ENCODE data around the gene MAPKAPK3.

The MAPKAPK3 gene

DNA sequence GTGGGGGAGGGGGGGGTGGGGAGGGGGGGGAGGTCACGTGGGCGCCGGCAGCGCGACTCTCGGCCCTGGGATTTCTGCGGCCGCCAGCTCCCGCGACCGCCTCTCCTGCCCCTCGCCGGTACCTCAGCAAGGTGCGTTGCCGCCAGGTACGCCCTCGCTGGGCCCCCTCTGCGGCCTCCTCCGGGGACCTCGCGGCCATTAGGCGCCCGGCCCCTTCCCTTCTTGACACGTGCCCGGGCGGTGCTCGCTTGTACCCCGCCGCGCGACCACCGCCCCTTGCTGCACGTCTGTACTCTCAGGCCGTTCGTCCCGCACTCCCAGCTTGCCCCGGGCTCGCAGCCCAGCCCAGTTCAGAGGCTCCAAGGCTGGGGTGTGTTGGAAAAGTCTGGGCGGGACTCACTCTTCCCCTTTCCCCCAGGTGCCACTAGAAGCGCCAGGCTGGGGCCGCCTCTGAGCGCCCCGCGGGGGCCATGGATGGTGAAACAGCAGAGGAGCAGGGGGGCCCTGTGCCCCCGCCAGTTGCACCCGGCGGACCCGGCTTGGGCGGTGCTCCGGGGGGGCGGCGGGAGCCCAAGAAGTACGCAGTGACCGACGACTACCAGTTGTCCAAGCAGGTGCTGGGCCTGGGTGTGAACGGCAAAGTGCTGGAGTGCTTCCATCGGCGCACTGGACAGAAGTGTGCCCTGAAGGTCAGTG, at the start of gene MAPKAPK3:
TSS of gene MAPKAPK3 (plus strand) at position 56 of the 696 bp plus-strand sequence. CDS start at position 471, 415 bp downstream.
- DNase-seq (ENCODE audit: low read depth in 2 of 2, low spot score in 1 of 2): no peak

DNA sequence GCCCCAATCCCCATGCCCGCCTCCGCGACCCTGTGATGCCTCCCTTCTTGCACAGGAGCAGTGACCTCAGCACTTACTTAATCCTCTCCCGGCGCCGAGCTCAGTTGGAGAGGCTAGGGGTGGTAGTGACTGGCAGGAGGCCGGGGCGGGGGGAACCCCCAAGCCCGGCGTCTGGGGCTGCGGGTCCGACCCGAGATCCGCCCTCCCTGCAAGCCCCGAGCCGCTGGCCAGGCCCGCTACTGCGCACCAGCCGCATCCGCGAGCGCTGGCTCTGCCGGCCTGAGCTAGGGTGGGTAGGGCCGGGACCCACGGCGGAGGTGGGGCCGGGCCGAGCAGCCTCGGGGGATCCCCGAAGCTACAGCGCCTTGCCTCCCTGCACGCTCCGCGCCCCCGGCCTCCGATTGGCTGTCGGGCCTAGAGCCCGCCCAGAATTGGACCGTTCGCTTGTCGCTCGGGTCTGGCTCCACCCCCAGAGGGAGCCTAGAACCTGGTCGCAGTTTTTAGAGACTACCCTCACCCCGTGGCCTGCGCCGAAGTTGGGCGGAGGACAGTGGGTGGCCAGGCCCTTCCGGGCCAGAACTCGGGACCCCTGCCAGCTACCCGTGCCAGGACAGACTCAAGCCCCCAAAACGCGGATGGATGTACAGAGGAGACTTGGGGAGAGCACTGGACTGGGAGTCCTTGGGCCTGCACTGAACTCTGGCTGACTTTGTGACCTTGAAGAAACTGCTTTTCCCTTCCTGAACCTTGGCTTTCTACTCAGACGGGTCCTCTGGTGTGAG, 49.4 kb upstream of the MAPKAPK3 start, which contains the start of gene C3orf18:
TSS of gene C3orf18 (minus strand) at position 362 of the 782 bp plus-strand sequence. CDS start 2,048 bp downstream, outside the sequence.
- DNase-seq (ENCODE audit: low read depth in 2 of 2, low spot score in 1 of 2): peak; percentile 86 to 88

DNA sequence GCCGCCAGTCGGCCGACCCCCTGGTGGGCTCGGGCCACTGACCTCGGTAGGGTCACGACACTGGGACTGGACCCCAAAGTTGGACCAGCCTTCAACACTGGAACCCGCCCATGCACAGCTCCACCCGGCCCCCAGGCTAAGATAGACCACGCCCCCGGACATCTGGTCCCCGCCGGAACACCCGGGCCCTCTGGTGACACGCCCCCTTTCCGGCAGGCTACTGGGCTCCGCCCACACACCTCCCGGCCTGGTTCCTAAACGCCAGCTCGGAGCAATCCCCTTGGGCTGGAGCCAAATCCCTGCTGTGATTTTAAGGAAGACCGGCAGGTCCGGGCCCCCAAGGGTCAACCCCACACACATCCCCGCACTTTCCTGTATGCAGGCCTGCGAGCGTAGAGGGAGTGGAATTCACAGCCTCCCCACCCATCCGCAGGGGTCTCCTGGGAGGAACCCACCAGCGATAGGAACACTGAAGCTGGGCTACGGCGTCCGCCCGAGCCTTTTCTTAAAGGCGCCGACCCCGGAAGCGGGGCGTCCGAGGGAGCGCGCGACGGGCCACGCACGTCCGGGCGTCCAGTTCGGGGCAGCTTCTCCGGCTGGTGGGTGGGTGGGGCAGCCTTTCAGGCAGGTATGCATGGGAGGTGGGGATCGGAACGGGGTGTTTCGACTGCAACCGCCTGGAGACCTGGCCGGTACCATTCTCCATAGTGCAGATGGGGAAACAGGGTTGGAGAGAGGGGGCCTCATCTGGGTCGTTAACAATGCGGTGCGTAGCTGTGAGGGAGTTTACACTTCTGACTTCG, 47.8 kb upstream of the MAPKAPK3 start, which contains the start of gene HEMK1:
TSS of gene HEMK1 (plus strand) at position 576 of the 803 bp plus-strand sequence. CDS start 1,583 bp downstream, outside the sequence.
- peak; percentile 91 for DNase-seq (ENCODE audit: low read depth in 2 of 2, low spot score in 1 of 2)

DNA sequence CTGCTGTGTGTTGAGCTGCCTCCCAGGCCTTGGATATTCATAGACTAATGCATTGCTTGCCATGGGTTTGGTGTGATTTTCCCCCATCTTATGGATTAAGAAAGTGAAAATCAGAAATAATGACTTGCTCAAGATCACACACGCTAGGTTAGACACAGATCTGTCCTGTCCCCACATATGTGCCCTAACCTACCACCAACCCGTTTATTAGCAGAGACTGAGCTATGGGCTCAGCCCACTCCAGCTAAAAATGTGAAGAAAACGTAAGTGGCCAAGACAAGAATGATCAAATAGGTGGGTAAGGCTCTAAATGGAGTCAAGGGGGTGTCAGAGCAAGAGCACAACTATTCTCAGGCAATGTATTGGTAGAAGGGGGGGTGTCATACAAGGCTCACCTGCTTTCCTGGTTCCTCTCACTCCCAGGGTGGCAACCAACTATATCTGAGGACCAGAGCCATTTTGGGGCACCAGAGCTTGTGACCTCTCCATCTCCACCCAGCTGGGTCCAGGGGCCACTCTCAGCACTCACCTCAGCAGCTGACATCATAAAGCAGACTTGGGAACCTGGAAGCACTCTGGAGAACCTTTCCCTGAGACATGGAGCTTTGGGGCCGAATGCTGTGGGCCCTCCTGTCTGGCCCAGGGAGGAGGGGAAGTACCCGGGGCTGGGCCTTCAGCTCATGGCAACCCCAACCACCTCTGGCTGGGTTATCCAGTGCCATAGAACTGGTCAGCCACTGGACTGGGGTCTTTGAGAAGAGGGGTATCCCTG, 46.3 kb upstream of the MAPKAPK3 start:
- DNase-seq (ENCODE audit: low read depth in 2 of 2, low spot score in 1 of 2): no peak

DNA sequence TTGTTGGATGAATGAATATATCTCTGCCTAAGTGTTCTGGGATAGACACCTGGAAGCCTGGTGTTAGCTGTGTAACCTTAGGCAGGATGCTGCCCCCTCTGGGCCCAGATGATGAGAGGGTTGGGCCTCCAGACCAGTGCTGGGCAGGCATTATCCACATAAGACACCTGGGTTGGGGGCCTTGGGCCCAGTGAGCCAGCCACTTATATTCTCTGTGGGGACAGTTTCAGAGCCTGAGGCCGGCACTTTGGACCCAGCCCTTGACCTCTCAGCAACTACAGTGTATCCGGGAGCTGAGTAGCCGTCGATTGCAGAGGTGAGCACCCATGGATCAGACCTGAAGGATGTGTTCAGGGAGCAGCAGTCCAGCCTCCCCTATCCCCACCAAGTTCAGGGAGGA, 45.5 kb upstream of the MAPKAPK3 start:
- DNase-seq (ENCODE audit: low read depth in 2 of 2, low spot score in 1 of 2): no peak

DNA sequence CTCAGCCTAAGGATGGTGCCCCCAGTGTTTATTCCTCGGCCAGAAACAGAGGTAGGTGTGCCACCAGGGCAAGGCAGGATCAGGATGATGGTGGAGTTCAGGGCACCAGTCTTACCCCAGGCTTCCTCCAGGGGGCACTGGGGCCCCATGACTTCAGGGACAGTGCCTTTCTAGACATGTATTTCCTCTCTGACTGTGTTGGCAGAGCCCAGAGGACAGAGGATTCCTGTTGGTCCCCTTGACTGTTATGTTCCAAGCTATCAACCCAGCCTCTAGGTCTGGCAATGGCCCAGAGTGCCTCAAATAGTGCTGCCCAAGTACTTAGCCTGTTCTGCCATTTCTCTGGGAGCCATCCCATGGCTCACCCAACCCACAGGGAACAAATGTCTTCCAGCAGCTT, 44.8 kb upstream of the MAPKAPK3 start:
- peak in 1 of 2 donors; percentile 67 for DNase-seq (ENCODE audit: low read depth in 2 of 2, low spot score in 1 of 2)

DNA sequence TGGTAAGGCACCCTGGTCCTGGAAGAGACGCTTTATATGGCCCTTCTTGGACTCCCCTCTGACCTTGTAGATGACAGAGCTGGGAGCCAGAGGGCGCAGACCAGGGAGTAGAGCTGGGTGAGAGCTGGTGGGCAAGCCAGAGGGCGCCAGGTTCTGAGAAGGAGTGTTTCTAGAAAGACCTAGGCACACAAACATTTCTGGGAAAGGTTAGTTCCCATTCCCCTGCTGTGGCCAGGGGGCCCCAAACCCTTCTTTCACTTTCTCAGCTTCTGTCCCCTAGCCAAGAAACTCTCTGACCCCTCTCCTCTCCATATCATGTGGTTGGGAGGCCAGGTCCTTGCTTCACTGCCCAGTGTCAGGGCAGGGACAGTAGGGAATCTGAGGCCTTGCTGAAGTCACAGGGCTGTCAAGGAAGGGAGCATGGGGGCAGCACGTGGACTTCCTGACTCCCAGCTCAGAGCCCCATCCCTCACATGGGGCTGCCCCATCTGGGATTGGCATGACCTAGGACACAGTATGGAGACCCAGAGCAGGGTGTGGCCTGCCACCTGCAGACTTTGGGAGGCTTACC, 44.1 kb upstream of the MAPKAPK3 start:
- no peak for DNase-seq (ENCODE audit: low read depth in 2 of 2, low spot score in 1 of 2)

DNA sequence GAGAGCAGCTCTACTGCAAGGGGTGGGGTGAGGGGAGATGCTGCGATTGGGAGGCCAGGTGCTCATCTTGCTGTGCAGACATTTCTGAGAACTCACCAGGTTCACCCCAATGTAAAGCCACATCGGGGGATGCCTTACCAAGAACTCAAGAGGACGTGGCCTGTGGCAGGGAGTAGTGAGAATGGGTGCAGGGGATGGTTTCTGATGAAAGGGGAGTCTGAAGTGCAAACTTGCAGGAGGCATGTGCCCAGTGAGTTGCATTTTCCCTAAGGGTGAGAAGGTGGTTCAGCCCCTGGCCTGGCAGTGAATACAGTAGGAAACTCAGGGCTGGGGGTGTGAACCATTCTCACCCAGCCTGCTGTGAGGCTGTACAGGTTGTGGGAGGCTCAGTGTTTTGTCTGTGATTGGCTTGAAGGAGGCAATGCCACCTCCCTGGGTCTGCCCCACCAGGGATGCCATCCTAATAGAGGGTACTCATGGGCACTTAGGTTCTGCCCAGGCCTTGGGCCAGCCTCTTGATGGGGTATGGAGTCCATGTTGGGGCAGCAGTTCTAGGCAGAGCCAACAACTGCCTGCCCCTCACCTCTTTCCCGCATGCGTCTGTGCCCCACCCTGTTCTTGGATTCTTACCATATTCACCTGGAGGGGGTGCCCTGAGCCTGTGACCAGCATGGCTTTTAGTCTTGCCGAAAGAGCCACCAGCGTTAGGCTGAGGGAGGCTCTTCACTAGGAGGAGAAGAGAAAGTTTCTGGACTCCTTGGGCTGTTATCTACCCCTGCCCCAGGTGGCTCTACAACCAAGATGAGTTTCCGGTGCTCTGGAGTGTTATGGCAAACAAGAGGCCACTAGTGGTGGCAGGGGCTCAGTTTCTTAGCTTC, 43.1 kb upstream of the MAPKAPK3 start:
- DNase-seq (ENCODE audit: low read depth in 2 of 2, low spot score in 1 of 2): peak in 1 of 2 donors; percentile 49

DNA sequence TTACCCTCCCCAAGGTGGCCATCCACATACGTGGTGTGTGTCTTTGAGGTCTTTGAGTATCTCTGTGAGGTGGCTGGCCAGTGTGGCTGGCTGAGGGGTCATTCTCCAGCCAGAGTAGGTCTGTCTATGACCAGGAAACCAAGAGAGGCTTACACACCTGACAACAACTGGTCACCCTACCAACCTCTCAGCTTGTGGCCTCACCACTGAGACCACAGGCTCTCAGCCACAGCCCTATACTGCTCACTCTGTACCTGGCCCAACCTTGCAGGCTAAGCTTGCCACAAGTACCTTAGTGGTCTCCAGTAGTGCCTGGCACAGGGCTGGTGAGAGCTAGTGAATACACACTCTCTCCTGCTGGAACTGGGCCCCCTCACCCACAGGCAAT, 42.5 kb upstream of the MAPKAPK3 start:
- DNase-seq (ENCODE audit: low read depth in 2 of 2, low spot score in 1 of 2): no peak

DNA sequence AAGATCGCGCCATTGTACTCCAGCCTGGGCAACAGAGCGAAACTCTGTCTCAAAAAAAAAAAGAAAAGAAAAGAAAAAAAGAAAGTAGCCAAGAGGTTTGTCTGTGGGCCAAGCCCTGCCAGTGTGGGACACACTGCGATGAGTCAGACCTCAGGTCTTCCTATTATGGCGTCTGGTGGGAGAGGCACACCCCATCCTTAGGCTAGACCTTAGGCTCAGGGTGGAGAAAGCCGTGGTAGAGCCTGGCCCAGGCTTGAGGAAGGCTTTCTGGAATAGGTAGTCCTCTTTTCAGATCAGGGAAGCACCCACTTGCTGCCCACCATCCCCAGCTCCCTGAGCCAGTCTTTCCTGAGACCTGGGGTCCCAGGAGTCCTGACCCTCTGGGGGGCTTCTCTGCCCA, 41.6 kb upstream of the MAPKAPK3 start:
- no peak for DNase-seq (ENCODE audit: low read depth in 2 of 2, low spot score in 1 of 2)

DNA sequence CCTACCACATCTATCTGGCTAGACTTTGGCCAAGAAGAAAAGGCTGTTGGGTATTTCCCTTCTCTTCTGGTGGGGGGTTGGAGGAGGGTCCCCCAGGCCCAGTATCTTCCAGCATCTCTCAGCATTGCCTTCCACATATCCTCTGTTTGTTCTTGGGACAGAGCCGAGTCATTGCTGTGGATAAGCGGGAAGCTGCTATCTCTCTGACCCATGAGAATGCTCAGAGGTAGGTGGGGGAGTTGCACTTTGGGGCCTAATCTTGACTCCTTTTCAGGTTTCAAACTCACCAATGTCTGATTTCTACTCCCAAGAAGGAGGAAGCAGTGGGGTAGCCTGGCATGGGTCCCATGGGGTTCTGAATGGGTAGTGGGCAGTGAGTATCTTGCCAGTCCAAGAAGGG, 39.6 kb upstream of the MAPKAPK3 start:
- no peak for DNase-seq (ENCODE audit: low read depth in 2 of 2, low spot score in 1 of 2)

DNA sequence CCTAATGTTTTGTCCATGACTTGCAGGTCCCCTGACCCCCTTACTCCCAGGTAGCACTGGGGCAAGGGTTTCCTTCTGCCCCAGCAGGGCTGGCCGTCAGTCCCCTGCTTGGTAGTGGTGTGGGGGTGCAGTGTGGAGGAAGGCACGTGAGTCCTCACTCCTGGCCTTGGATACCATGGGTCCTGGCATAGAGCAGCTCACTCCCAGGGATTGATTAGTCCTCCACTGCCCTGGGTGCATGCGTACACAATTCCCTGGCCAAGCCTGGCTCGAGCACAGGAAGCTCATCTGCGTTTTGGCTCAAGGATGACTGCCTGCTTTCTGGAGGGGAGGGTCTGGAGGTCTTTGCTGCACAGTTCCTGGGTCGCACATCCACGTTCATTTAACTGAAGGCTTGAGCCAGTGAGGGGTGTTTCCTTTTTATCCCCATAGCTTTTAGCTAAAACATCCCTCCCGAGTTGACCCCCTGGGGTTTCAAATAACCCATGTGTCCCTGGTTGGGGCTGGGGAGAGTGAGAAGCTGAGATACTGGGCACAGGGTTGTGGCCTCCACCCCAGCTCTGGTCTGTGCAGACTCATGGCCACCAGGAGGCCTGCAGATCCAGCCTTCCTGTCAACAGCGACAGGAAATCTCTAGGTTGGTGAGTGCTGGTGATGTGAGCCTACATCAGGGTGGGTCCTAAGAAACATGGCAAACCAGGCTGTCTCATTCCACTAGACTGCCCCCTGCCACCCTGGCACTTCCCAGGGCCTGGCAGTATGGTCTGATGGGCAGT, 36.1 kb upstream of the MAPKAPK3 start:
- DNase-seq (ENCODE audit: low read depth in 2 of 2, low spot score in 1 of 2): no peak

DNA sequence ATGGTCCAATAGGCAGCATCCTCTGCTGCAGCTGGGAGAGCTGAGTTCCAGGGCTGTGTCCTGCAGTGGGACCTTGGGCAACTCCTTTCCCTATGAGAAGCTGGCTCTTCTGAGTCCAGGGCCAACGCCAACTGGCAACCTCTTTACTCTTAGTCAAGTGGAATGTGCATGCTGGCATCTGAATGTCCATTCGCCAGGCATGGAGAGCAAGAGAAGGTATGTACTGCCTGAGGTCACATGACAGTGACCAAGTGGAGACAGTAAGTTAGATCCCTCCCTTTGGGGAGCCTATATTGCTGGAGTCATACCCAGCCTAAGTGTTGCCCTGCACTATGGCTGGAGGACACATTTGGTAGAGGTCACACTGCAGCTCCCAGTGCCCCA, 35.5 kb upstream of the MAPKAPK3 start:
- no peak for DNase-seq (ENCODE audit: low read depth in 2 of 2, low spot score in 1 of 2)

DNA sequence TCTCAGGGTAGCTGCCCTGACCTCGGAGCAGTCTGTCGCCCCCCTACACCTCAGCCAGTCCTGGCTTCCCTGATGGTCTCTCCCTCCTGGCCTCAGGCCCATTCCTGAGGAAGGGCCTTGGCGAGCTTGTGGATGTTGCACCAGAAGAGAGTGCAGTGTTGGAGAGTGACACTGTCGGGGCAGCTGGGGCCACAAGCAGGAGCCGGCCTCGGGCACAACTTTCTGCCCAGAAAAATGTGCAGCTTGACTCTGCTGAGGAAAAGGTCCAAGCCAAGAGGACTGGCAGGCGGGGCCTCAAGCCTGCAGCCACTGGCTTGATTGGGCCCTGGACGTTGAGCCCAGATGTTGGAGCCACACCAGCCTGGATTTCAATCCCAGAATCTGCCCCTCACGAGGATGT, 34.9 kb upstream of the MAPKAPK3 start:
- DNase-seq (ENCODE audit: low read depth in 2 of 2, low spot score in 1 of 2): no peak

DNA sequence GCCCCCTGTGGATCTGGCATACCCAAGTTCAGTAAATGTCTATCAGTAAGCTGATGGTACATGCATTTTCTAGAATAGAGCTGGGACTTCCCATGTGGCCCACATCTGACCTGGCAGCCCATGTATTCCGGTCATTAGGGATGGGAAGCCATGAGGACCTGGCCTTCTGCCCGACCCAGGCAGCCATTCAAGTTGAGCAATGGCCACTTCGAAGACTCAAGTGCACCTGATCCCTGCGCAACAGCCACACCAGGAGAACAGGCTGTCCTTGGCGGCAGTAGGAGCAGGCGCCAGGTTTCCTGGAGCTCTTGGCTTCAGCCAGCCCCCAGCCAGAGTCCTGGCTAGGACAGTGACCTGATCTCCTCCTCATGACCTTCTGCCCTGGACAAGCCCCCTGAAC, 33.1 kb upstream of the MAPKAPK3 start:
- no peak for DNase-seq (ENCODE audit: low read depth in 2 of 2, low spot score in 1 of 2)

DNA sequence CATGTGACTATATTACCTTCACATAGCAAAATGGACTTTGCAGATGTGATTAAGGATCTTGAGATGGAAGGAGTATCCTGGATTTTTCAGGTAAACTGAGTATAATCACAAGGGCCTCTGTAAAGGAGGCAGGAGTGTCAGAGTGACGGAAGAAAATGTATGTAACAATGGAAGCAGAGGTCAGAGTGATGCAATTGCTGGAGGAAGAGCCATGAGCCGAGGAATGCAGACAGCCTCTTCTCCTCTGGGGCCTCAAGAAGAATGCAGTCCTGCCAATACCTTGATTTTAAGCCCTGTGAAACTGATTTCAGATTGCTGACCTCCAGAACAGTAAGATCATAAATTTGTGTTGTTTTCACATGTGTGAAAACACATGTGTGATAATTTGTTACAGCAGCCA, 32.6 kb upstream of the MAPKAPK3 start:
- no peak for DNase-seq (ENCODE audit: low read depth in 2 of 2, low spot score in 1 of 2)

DNA sequence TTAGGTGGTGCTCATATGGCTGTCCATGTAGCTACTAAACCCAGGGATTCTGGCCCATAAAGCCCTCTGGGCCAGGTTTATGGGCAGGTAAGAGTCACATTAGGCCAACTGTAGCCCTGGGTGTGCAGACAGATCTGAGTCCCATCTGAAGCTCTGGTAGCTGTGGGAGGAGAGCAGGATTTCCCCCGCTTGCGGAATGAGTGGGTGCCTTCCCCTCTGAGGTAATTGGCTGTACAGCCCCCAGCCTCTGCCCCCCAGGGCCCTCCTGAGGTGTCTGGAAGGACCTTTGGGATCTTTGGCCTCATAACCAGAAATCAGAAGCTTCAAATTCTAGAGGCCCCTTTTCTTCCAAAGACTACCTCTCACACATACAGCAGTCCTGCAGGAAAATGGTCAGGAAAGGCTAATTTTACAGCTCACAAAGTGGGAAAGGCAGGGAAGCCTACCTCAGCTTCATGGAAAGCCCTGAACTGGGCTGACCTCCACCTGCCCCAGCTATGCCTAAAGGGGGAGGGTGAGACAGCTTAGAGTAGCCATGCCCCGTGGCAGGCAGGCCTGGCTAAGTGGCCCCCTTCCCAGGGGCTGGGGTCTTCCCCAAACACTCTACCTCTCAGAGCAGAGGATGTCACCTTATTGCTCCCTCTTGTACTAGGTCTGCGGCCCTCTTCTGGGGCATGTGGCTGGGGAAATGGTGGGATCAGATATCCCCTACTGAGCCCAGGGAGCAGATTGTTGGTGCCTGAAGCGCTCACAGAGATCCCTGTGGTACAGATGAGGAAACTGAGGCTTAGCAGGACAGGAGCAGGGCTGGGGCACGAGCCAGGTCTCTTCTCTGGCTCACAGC, 30.8 kb upstream of the MAPKAPK3 start:
- no peak for DNase-seq (ENCODE audit: low read depth in 2 of 2, low spot score in 1 of 2)

DNA sequence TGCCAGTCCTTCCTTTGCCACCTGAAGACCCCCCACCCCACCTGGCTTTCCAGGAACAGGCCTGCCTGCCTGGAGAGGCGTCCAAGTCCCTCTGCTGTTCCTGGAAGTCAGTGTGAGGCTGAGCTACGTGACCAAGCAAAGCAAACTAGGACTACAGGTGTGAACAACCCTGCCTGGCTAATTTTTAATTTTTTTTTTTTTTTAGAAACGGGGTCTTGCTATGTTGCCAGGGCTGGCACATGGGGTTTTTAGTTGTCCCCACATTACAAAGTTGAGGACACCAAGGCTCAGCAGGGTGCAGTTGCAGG, 30.2 kb upstream of the MAPKAPK3 start:
- no peak for DNase-seq (ENCODE audit: low read depth in 2 of 2, low spot score in 1 of 2)
